ENCODE results near the gene NUDCD3. TPM values are rescaled to one million over a fixed set of nuclear protein-coding genes. Genes with fewer than 3 reads are reported as not detected.

The NUDCD3 gene
- total and polyA plus RNA-seq, 8 donors: 22.4 to 62.1 (median 35.4) TPM

DNA sequence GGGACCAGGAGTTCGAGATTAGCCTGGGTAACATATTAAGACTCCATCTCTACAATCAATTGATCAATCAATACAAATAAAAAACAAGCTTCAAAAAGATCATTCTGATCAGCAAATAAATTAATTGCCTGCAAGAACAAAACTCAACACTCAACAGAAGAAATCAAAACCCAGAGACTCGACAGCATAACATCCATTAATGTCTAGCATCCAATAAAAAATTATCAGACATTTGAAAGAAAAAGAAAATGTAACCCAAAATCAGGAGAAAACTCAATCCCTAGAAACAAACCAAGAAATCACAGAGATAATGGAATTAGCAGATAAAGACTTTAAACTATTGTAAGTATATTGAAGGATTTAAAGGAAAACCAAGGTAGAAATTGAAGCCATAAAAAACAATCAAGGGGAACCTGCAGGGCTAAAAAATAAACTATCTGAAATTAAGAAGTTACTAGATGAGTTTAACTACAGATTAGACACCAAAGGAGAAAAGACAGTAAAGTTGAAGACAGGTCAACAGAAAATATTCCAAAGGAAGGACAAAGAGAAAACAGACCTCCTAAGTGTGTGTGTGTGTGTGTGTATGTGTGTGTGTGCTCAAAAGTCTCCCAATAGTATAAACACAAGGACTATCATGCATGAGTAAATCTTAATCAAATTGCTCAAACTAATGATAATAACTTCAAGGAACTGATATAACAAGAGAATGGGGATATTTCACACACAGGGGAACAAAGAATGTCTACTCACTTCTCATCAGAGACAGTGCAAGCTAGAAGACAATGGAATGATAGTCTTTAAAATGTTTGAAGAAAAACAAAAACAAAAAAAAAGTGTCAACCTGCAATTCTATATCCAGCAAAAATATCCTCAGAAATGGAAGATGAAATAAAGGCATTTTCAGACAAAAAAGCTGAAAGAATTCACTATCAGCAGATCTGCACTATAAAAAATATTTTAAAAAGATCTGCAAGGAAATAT, 7.7 kb downstream of the NUDCD3 start:
- FAIRE-seq (no peak), ATAC-seq (no peak), DNase-seq (no peak)
- no peaks in the 10 kb centered on the region for H3K9me3 ChIP-seq
- TF ChIP-seq CTCF (IDR thresholded peaks at IDR 0.05): no peak
- no peak overlapping the region for H3K27ac ChIP-seq
- peaks cover 3 to 51% (median 11%) of the 10 kb centered on the region in 3 donors for H3K36me3 ChIP-seq
- intact Hi-C loops (cut with DNase I): loop anchor here in 1 of 3 donors (5.0 kb wide), 1 partner anchor 240 kb away; no protein-coding TSS in a partner anchor
- no peaks in the 10 kb centered on the region for H3K27me3 ChIP-seq
- 98% methylated on average over 2 of the region's 2 CpGs for WGBS, 2 donors
- H3K4me1 ChIP-seq: peaks cover 12 to 28% (median 19%) of the 10 kb centered on the region in 3 donors
- H3K4me3 ChIP-seq: no peak overlapping the region

- ATAC-seq (no peak), FAIRE-seq (no peak), DNase-seq (no peak)
- no peak for TF ChIP-seq CTCF (IDR thresholded peaks at IDR 0.05)
- no peaks in the 10 kb centered on the region for H3K9me3 ChIP-seq
- H3K27ac ChIP-seq: no peak overlapping the region
- H3K36me3 ChIP-seq: peaks cover 0 to 31% (median 6%) of the 10 kb centered on the region in 3 donors
- no peak overlapping the region for H3K4me3 ChIP-seq
- 91 to 92% methylated on average over 8 of the region's 8 CpGs for WGBS, 2 donors
- H3K27me3 ChIP-seq: no peaks in the 10 kb centered on the region
- intact Hi-C loops (cut with DNase I): loop anchor here in 1 of 3 donors (5.0 kb wide), 1 partner anchor 236 kb away; no protein-coding TSS in a partner anchor
- peaks cover 0 to 2% (median 0%) of the 10 kb centered on the region in 3 donors for H3K4me1 ChIP-seq
Observed at GRCh38 chr7:44477938-44478337, 12.5 kb downstream of the NUDCD3 start.

GRCh38 chr7:44477063-44477830, 13.2 kb downstream of the NUDCD3 start:
- Histone ChIP-seq H3K27me3 (no peaks in the 10 kb centered on the region), H3K36me3 (peaks cover 0 to 25% (median under 1%) of the 10 kb centered on the region in 3 donors), H3K4me1 (peaks cover 0 to 2% (median 0%) of the 10 kb centered on the region in 3 donors), H3K9me3 (no peaks in the 10 kb centered on the region), H3K27ac (no peak overlapping the region), H3K4me3 (no peak overlapping the region)
- FAIRE-seq (no peak), ATAC-seq (peak; percentile 84 to 98 (median 96)), DNase-seq (peak in 5 of 6 donors; percentile 17 to 67 (median 40))
- peak; percentile 69 to 82 (median 74) for TF ChIP-seq CTCF (IDR thresholded peaks at IDR 0.05)
- intact Hi-C loops (cut with DNase I): loop anchor here in 1 of 3 donors (5.0 kb wide), 1 partner anchor 235 kb away; no protein-coding TSS in a partner anchor
- 35 to 36% methylated on average over 6 of the region's 6 CpGs for WGBS, 2 donors

DNA sequence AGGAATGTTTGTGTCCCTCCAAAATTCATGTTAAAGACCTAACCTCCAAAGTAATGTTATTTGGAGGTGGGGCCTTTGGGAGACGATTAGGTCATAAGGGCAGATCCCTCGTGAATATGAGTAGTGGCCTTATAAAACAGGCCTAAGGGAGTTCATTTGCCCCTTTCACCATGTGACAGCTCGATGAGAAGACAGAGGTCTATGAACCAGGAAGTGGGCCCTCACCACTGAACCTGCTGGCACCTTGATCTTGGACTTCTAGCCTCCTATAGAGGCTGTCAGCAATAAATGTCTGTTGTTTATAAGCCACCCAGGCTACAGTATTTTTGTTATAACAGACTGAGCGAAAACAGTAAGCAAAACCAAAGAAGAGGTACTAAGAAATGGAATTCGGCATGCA, 14.1 kb downstream of the NUDCD3 start:
- no peak for FAIRE-seq
- Histone ChIP-seq H3K4me3 (no peak overlapping the region), H3K27ac (no peak overlapping the region), H3K4me1 (peaks cover 0 to 2% (median 0%) of the 10 kb centered on the region in 3 donors), H3K27me3 (no peaks in the 10 kb centered on the region), H3K36me3 (peaks cover 0 to 16% (median 0%) of the 10 kb centered on the region in 3 donors), H3K9me3 (no peaks in the 10 kb centered on the region)
- intact Hi-C loops (cut with DNase I): loop anchor here in 1 of 3 donors (5.0 kb wide), 1 partner anchor 234 kb away; no protein-coding TSS in a partner anchor
- TF ChIP-seq CTCF (IDR thresholded peaks at IDR 0.05): no peak
- WGBS, 2 donors: 79 to 84% methylated on average over 5 of the region's 5 CpGs
- no peak for DNase-seq
- no peak for ATAC-seq

All from pancreas (tissue), 10 donors.